H1 (cell line): ENCODE data around the gene IER5. TPM values are rescaled to one million over a fixed set of nuclear protein-coding genes. Genes with fewer than 3 reads are reported as not detected.

Experiments
- CTCF ChIA-PET: fragments of 300-600 bp; sonication (Branson Sonifier 250); formaldehyde crosslinking; loops from one replicate; lab custom pipeline; 2021; ENCODE audit not compliant: partially characterized antibody; lab: Charles Lee
- POLR2A ChIA-PET: fragments of 300-600 bp; sonication (Branson Sonifier 250); formaldehyde crosslinking; loops from one replicate; lab custom pipeline; 2021; ENCODE audit warnings: inconsistent platforms; ENCODE audit not compliant: partially characterized antibody; lab: Charles Lee
- DNase-seq, 2 experiments: peaks; one replicate each; pipeline versions ENCODE4 v3.0.0 to v3.0.0-alpha.2; 2010 to 2022; ENCODE audit warnings: low spot score in 2 of 2, low read depth in 1 of 2, mixed read lengths in 1 of 2
- FAIRE-seq: peaks from 2 replicates; lab custom pipeline; 2011; peaks lifted over from hg19 to GRCh38; lab: Jason Lieb, UNC
- H2AFZ ChIP-seq: 2 replicates; pipeline ENCODE4 v1.8.1; 2012; ENCODE audit warnings: low read length, inconsistent platforms
- H2AK5ac ChIP-seq: 2 replicates; pipeline ENCODE4 v1.6.1; 2013; ENCODE audit warnings: low read depth, low read length
- H2BK120ac ChIP-seq: replicated peaks from 2 replicates; pipeline ENCODE3; 2013; ENCODE audit warnings: low read depth, low read length, inconsistent platforms
- H2BK12ac ChIP-seq: 2 replicates; pipeline ENCODE4 v1.6.1; 2013; ENCODE audit warnings: low read depth, low read length
- H2BK15ac ChIP-seq: 2 replicates; pipeline ENCODE4 v1.6.1; 2013; ENCODE audit warnings: low read length
- H2BK20ac ChIP-seq: 2 replicates; pipeline ENCODE4 v1.6.1; 2013; ENCODE audit warnings: low read length
- H2BK5ac ChIP-seq: 2 replicates; pipeline ENCODE4 v1.6.1; 2013; ENCODE audit warnings: low read depth, low read length
- H3K14ac ChIP-seq: 2 replicates; pipeline ENCODE4 v1.6.1; 2013; ENCODE audit warnings: inconsistent platforms; ENCODE audit not compliant: insufficient read length
- H3K18ac ChIP-seq: 2 replicates; pipeline ENCODE4 v1.6.1; 2013; ENCODE audit warnings: low read length; ENCODE audit errors: extremely low read depth
- H3K23ac ChIP-seq: 2 replicates; pipeline ENCODE4 v1.6.1; 2013; ENCODE audit warnings: inconsistent platforms; ENCODE audit not compliant: insufficient read length
- H3K23me2 ChIP-seq: 2 replicates; pipeline ENCODE4 v1.6.1; 2013; ENCODE audit warnings: low read depth, low read length
- H3K27ac ChIP-seq: 2 replicates; pipeline ENCODE4 v1.6.1; 2011; ENCODE audit warnings: low read depth, low read length, inconsistent platforms
- H3K27me3 ChIP-seq, 4 experiments: replicated peaks in 1 of 4; 1 replicate in 1 of 4; 2 replicates in 3 of 4; pipeline versions ENCODE4 v1.6.1 to v1.8.1; 2011 to 2013; ENCODE audit warnings: low read length in 3 of 4, mild to moderate bottlenecking in 3 of 4, inconsistent platforms in 2 of 4, mixed read lengths in 2 of 4, moderate library complexity in 1 of 4; ENCODE audit not compliant: control insufficient read depth in 3 of 4, insufficient read depth in 3 of 4; ENCODE audit errors: extremely low read depth in 1 of 4
- H3K36me3 ChIP-seq, 4 experiments: 2 replicates each; pipeline versions ENCODE4 v1.6.1 to v1.8.1; 2011 to 2013; ENCODE audit warnings: mild to moderate bottlenecking in 4 of 4, low read length in 3 of 4, moderate library complexity in 2 of 4, control low read depth in 1 of 4, inconsistent platforms in 1 of 4; ENCODE audit not compliant: insufficient read depth in 4 of 4, control insufficient read depth in 2 of 4
- H3K4ac ChIP-seq: replicated peaks from 2 replicates; pipeline ENCODE3; 2013; ENCODE audit warnings: low read length, low read depth, mixed read lengths, inconsistent platforms; ENCODE audit not compliant: insufficient read length
- H3K4me1 ChIP-seq, 4 experiments: replicated peaks in 1 of 4; 1 replicate in 1 of 4; 2 replicates in 3 of 4; pipeline versions ENCODE4 v1.6.1 to v1.8.1; 2011 to 2013; ENCODE audit warnings: low read length in 3 of 4, inconsistent platforms in 2 of 4, mixed read lengths in 1 of 4; ENCODE audit not compliant: insufficient read depth in 4 of 4, control insufficient read depth in 3 of 4
- H3K4me2 ChIP-seq, 2 experiments: 2 replicates each; pipeline versions ENCODE4 v1.6.1 to v1.8.1; 2011 to 2013; ENCODE audit warnings: low read depth in 2 of 2, low read length in 2 of 2, control low read depth in 1 of 2, inconsistent platforms in 1 of 2, mild to moderate bottlenecking in 1 of 2; ENCODE audit not compliant: insufficient read depth in 1 of 2
- H3K4me3 ChIP-seq, 4 experiments: fragments of 200-600, 300-600 bp in 1 of 4; sonication (generic), shearing (Covaris generic), sonication (Bioruptor Twin) in 1 of 4; 2 replicates each; pipeline versions ENCODE4 v1.5.1 to v1.8.1; 2011 to 2016; ENCODE audit warnings: low read length in 4 of 4, low read depth in 3 of 4, control low read depth in 2 of 4, inconsistent platforms in 2 of 4, mild to moderate bottlenecking in 2 of 4, mixed read lengths in 1 of 4, moderate library complexity in 1 of 4; ENCODE audit not compliant: insufficient read depth in 2 of 4; ENCODE audit errors: extremely low read depth in 1 of 4
- H3K56ac ChIP-seq: replicated peaks from 2 replicates; pipeline ENCODE3; 2013; ENCODE audit warnings: low read depth, mild to moderate bottlenecking, mixed read lengths, low read length, inconsistent platforms; ENCODE audit not compliant: insufficient read length
- H3K79me1 ChIP-seq: 2 replicates; pipeline ENCODE4 v1.6.1; 2013; ENCODE audit warnings: low read depth, low read length, control low read depth
- H3K79me2 ChIP-seq, 2 experiments: 2 replicates each; pipeline versions ENCODE4 v1.6.1 to v1.8.1; 2012 to 2013; ENCODE audit warnings: low read length in 2 of 2, mild to moderate bottlenecking in 2 of 2, inconsistent platforms in 1 of 2; ENCODE audit not compliant: insufficient read depth in 2 of 2, control insufficient read depth in 1 of 2
- H3K9ac ChIP-seq, 4 experiments: replicated peaks in 1 of 4; 1 replicate in 1 of 4; 2 replicates in 3 of 4; pipeline versions ENCODE4 v1.6.1 to v1.8.1; 2011 to 2013; ENCODE audit warnings: low read depth in 3 of 4, low read length in 3 of 4, control low read depth in 2 of 4, mild to moderate bottlenecking in 2 of 4, moderate library complexity in 2 of 4, inconsistent platforms in 1 of 4; ENCODE audit errors: extremely low read depth in 1 of 4
- H3K9me3 ChIP-seq, 2 experiments: 2 replicates each; pipeline versions ENCODE4 v1.6.1 to v1.8.1; 2012 to 2013; ENCODE audit warnings: mild to moderate bottlenecking in 2 of 2, moderate library complexity in 2 of 2, control low read depth in 1 of 2, inconsistent platforms in 1 of 2, low read depth in 1 of 2, low read length in 1 of 2, mixed read lengths in 1 of 2; ENCODE audit not compliant: insufficient read depth in 2 of 2
- H4K20me1 ChIP-seq, 2 experiments: replicated peaks in 1 of 2; 2 replicates each; pipeline versions ENCODE3 to v1.8.1; 2011 to 2013; ENCODE audit warnings: inconsistent platforms in 2 of 2, low read length in 2 of 2, mild to moderate bottlenecking in 1 of 2; ENCODE audit not compliant: insufficient read depth in 2 of 2, control insufficient read depth in 1 of 2
- H4K5ac ChIP-seq: 2 replicates; pipeline ENCODE4 v1.6.1; 2013; ENCODE audit warnings: low read length, low read depth, mixed read lengths, inconsistent platforms; ENCODE audit not compliant: insufficient read length
- H4K8ac ChIP-seq: 2 replicates; pipeline ENCODE4 v1.8.0; 2013; ENCODE audit warnings: mild to moderate bottlenecking, moderate library complexity, low read length, inconsistent platforms; ENCODE audit not compliant: insufficient read depth; ENCODE audit errors: extremely low read depth
- H4K91ac ChIP-seq: replicated peaks from 2 replicates; pipeline ENCODE3; 2013; ENCODE audit warnings: low read length, mixed read lengths, inconsistent platforms; ENCODE audit not compliant: insufficient read length
- BACH1 ChIP-seq: IDR thresholded peaks from 2 replicates; pipeline ENCODE4 v1.6.1; 2012; ENCODE audit warnings: low read length, improper control_type of control experiment
- BCL11A ChIP-seq, 2 experiments: IDR thresholded peaks; one replicate each; pipeline ENCODE4 v1.6.1; 2011; ENCODE audit warnings: low read depth in 2 of 2, low read length in 2 of 2, mild to moderate bottlenecking in 2 of 2
- CEBPB ChIP-seq: IDR thresholded peaks from 2 replicates; pipeline ENCODE4 v1.6.1; 2012; ENCODE audit warnings: low read depth, low read length
- HDAC6 ChIP-seq: IDR thresholded peaks from one replicate; pipeline ENCODE4 v1.7.1; 2012; ENCODE audit warnings: low read depth, mild to moderate bottlenecking, inconsistent platforms, low read length, moderate library complexity
- MAFK ChIP-seq: IDR thresholded peaks from 2 replicates; pipeline ENCODE4 v1.6.1; 2012; ENCODE audit warnings: low read depth, mild to moderate bottlenecking, improper control_type of control experiment, low read length
- POLR2A ChIP-seq, 2 experiments: IDR thresholded peaks; 1 replicate in 1 of 2; 2 replicates in 1 of 2; pipeline ENCODE4 v1.6.1; 2011; ENCODE audit warnings: low read depth in 2 of 2, low read length in 2 of 2, mild to moderate bottlenecking in 2 of 2; ENCODE audit errors: control extremely low read depth in 1 of 2
- RBBP5 ChIP-seq: IDR thresholded peaks from 2 replicates; pipeline ENCODE4 v1.7.1; 2012; ENCODE audit warnings: low read depth, mild to moderate bottlenecking, inconsistent platforms, low read length, moderate library complexity, borderline replicate concordance
- SIN3A ChIP-seq, 2 experiments: IDR thresholded peaks in 1 of 2; conservative IDR thresholded peaks in 1 of 2; 2 replicates each; pipeline ENCODE4 v1.6.1; 2011 to 2012; ENCODE audit warnings: low read length in 2 of 2, improper control_type of control experiment in 1 of 2, low read depth in 1 of 2, mild to moderate bottlenecking in 1 of 2
- SP1 ChIP-seq: IDR thresholded peaks from 2 replicates; pipeline ENCODE4 v1.6.1; 2011; ENCODE audit warnings: low read depth, low read length
- SP4 ChIP-seq: IDR thresholded peaks from 2 replicates; pipeline ENCODE4 v1.6.1; 2012; ENCODE audit warnings: low read length, inconsistent platforms
- SRF ChIP-seq: IDR thresholded peaks from 2 replicates; pipeline ENCODE4 v1.6.1; 2011; ENCODE audit warnings: mild to moderate bottlenecking, low read depth, low read length, moderate library complexity
- USF2 ChIP-seq: IDR thresholded peaks from 2 replicates; pipeline ENCODE4 v1.6.1; 2011; ENCODE audit warnings: low read length, improper control_type of control experiment
- YY1 ChIP-seq: IDR thresholded peaks from 2 replicates; pipeline ENCODE4 v1.6.1; 2011; ENCODE audit warnings: low read depth, mild to moderate bottlenecking, low read length
- WGBS, 2 experiments: shearing (Covaris generic) in 1 of 2; methylation state at CpG; one replicate each; pipeline versions ENCODE4 v1.1.6 to v1.1.7; 2013 to 2015; ENCODE audit warnings: low lambda C conversion rate in 2 of 2, mixed read lengths in 2 of 2, inconsistent platforms in 1 of 2, low coverage in 1 of 2, missing lambda C conversion rate in 1 of 2; ENCODE audit not compliant: insufficient replicate concordance in 2 of 2, insufficient coverage in 1 of 2, insufficient read length in 1 of 2; ENCODE audit errors: extremely low coverage in 1 of 2, missing lambda C conversion rate in 1 of 2; 5-methylcytosine and 5-hydroxymethylcytosine counted together
- polyA plus RNA-seq, 7 experiments: library from polyadenylated mRNA; depleted of rRNA in 3 of 7; stranded (reverse) in 5 of 7; unstranded in 2 of 7; fragments of >200 nt in 5 of 7; fragments of 200-250 nt in 2 of 7; gene quantifications; 1 replicate in 5 of 7; 2 replicates in 1 of 7; 4 replicates in 1 of 7; pipeline versions ENCODE4 v1.2.1 to v1.2.3, GENCODE V29; 2011 to 2013; ENCODE audit warnings: missing spikeins in 2 of 7, mixed read lengths in 2 of 7
- total RNA-seq: library from RNA; stranded (reverse); fragmentation: NEBNext Ultra II Directional; extraction: Animal tissue kit (Norgen Biotek cat#: 25700); gene quantifications from 2 replicates; pipeline ENCODE4 v1.2.1, GENCODE V29; 2021

IER5 gene
- total and polyA plus RNA-seq, 2 of the 8 experiments (the other 6 are each of a cell fraction or from before 2014, with no cell fraction given) = 3.5 to 7.7 TPM

- no peak overlapping the region for H4K8ac ChIP-seq
- H2AK5ac ChIP-seq = no peak overlapping the region
- H2BK120ac ChIP-seq = no peak overlapping the region
- no peak for DNase-seq
- H3K9ac ChIP-seq = no peak overlapping the region
- no peaks in the 10 kb centered on the region for H3K79me1 ChIP-seq
- no peak overlapping the region for H2BK15ac ChIP-seq
- H3K23me2 ChIP-seq = no peaks in the 10 kb centered on the region
- no peak overlapping the region for H2AFZ ChIP-seq
- H4K91ac ChIP-seq = no peak overlapping the region
- ChIA-PET CTCF (interaction anchor here (1.5 to 10.3 kb wide), 4 partner anchors 12 to 32 kb away, joined by 4 to 79 read pairs (median 6); no protein-coding TSS in a partner anchor), POLR2A (no interaction called here)
- no peak overlapping the region for H3K4ac ChIP-seq
- FAIRE-seq = no peak
- H3K4me2 ChIP-seq = no peak overlapping the region
- no peak overlapping the region for H3K4me3 ChIP-seq
- H3K36me3 ChIP-seq = no peaks in the 10 kb centered on the region
- no peak overlapping the region for H3K23ac ChIP-seq
- no peak overlapping the region for H4K5ac ChIP-seq
- H3K4me1 ChIP-seq = peaks cover 6 to 13% (median 9%) of the 10 kb centered on the region in 4 experiments; a peak in 5 of 7 replicates
- WGBS, 2 experiments = 93% methylated on average over 10 of the region's 10 CpGs; no CpG with 5 or more reads in 1 of the 2 experiments
- no peaks in the 10 kb centered on the region for H3K9me3 ChIP-seq
- peaks cover 0 to 18% (median 5%) of the 10 kb centered on the region in 4 experiments; a peak in 5 of 7 replicates for H3K27me3 ChIP-seq
- H3K27ac ChIP-seq = no peak overlapping the region
- H3K79me2 ChIP-seq = no peaks in the 10 kb centered on the region
- H2BK20ac ChIP-seq = no peak overlapping the region
- no peak overlapping the region for H2BK5ac ChIP-seq
- no peak overlapping the region for H3K14ac ChIP-seq
- no peak overlapping the region for H3K18ac ChIP-seq
- no peak overlapping the region for H3K56ac ChIP-seq
- no peaks in the 10 kb centered on the region for H4K20me1 ChIP-seq
- H2BK12ac ChIP-seq = no peak overlapping the region
- TF ChIP-seq SIN3A (conservative IDR thresholded peaks at IDR 0.05 in 1 of 2, IDR thresholded peaks at IDR 0.05 in 1 of 2; ENCODE audit: low read depth in 1 of 2, low read length in 2 of 2) = no peak
- no peak for TF ChIP-seq RBBP5
- TF ChIP-seq BCL11A (IDR thresholded peaks at IDR 0.05; ENCODE audit: low read depth in 2 of 2, low read length in 2 of 2) = no peak
- no peak for TF ChIP-seq CEBPB
- TF ChIP-seq SP4 = no peak
- TF ChIP-seq HDAC6 = no peak
- no peak for TF ChIP-seq SRF
- TF ChIP-seq YY1 = no peak
- TF ChIP-seq SP1 = no peak
- no peak for TF ChIP-seq MAFK
- TF ChIP-seq USF2 = no peak
- no peak for TF ChIP-seq POLR2A (IDR thresholded peaks at IDR 0.05; ENCODE audit: control extremely low read depth in 1 of 2, low read depth in 2 of 2, low read length in 2 of 2)
- no peak for TF ChIP-seq BACH1
Observed at GRCh38 chr1:181112071-181112929, 23.8 kb downstream of the IER5 start.
